HG03521 (cell line): ENCODE results near the gene ABCF1.

Experiments used
- ATAC-seq: cut with Tn5 transposase; IDR thresholded peaks from one replicate; pipeline ENCODE4 v1.9.1; 2021; ENCODE audit warnings: mild to moderate bottlenecking, moderate library complexity; ENCODE audit not compliant: unreplicated experiment

Gene ABCF1

DNA sequence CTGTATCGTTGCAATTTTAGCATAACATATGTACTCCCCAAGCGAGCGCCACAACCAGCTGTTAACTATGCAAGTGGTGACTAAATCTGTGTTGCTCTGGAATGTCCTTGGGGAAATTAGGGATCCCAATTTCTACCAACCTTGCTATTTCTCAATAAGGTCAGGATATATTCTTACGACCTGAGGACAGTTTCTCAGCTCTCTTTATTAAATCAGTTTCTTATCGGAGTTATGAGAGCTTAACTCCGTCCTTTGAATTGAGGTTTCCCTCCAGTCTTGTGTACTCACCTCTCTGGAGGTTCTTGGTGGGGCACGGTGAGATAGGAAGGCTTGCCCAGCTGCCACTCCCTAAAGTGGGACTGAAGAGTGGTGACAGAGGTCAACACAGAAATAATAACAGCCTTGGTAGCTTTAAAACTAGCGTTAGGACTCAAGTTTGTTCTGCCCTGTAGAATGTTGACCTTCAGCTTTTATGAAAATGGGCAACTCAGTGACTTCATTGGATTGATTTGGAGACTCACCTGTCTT is 47.1 kb downstream of the ABCF1 start:
- no peak for ATAC-seq

DNA sequence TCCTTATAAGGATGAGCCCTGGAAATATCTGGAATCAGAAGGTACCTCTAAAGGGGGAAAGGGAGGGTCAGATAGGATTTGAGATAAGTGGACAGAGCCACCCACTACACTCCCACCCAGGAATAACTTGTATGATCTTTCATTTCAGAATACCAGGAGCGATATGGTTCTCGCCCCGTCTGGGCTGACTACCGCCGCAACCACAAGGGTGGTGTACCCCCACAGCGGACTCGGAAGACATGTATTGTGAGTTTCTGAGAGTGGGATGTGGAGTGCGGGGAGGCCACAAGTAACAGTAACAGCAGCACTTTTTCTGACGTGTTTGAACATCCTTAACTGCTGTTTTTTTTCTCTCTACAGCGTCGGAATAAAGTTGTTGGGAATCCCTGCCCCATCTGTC is 48.3 kb downstream of the ABCF1 start:
- ATAC-seq, result no peak

DNA sequence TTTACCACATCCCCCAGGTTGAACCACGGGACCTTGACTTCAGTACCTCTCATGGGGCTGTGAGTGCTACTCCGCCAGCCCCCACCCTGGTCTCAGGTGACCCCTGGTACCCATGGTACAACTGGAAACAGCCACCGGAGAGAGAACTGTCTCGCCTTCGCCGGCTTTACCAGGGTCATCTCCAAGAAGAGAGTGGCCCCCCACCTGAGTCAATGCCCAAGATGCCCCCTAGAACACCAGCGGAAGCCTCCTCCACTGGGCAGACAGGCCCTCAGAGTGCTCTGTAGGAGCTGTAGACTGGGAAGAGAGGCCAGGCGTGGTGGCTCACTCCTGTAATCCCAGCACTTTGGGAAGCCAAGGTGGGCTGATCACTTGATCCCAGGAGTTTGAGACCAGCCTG is 54.3 kb downstream of the ABCF1 start:
- ATAC-seq, result no peak

DNA sequence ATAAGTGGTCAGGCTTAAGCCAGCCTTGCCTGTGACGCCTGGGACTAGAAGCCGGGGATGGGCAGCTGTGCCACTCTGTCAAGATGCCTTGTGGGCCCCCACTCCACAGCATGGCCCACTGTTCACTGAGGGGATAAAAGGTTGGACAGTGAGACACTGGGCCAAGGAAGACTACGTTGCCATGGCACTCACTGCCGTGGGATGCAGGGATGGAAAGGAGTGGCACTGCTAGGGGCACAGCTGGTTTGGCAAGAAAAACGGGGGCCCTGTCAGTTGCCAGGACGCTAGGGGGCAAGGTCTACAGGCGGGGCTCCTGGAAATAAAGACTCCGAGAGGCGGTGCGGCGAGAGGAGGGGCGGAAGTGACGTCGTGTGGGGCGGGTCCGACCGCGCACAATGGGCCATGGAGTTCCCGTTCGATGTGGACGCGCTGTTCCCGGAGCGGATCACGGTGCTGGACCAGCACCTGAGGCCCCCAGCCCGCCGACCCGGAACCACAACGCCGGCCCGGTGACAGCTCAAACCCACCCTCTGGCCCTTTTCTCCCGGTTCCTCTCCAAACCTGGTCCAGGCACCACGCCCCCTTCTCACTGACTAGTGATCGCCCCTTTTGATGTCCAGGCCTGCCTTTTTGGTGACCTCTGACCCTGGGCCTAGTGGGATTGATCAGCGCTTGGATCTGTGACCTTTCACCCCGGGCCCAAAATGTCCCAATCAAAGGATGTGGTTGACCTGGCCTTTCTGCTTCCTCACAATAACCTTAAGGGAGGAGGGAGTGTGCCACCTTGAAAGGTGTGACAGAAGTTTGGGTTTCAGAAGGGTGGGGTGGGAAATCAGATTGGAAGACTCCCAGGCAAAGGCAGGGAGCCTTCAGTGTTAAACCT is 55.5 kb downstream of the ABCF1 start, which contains the start of gene ATAT1:
Gene ATAT1, plus strand, starts transcription at position 391 of the 883 bp plus-strand sequence.
- peak; percentile 77 for ATAC-seq

- ATAC-seq, result no peak
These were observed 64.6 kb downstream of the ABCF1 start for GRCh38 chr6:30635834-30636233.

DNA sequence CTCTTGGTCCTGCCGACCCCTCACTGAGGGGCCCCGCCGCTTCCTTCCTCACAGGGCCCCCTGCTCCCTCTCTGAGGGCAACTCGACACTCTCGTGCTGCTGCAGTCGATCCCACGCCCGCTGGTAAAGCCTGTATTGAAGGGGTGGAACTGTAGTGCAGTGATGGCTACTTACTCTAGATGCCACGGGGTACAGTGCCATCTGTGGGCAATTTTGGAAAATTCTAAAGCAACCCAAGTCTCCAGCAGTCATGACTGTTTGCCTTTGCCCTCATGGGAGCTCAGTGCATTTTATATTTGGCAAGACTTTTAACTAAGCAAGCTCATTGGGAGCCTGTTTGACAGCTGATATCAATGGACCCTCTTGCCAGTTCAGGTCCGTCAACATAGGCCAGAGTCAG is 69.2 kb downstream of the ABCF1 start:
- ATAC-seq, result no peak

DNA sequence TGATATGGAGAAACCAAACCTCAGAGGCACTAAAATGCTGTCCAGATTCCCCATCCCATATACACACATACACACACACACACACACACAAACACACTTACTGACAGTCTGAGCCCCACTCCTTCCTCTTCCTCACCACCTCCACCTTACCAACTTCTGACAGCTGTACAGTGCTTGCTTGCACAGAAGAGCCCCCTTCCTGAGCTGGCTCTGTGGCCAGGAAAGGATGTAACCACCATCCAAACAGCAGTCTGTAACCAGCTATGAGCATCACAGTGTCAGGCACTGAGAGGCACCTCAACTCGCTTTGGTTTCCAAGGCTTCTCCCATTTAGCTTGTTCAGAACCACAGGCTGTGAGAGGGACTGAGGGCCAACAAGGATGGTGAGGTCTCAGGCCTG is 69.8 kb downstream of the ABCF1 start:
- no peak for ATAC-seq
